ENCODE results near the gene UBE2E1.
"Not testable (repeated sequence)": the region's sequence is repeated elsewhere in the genome, so short reads cannot be mapped to it uniquely, and the experiment has no call there.

Gene UBE2E1

DNA sequence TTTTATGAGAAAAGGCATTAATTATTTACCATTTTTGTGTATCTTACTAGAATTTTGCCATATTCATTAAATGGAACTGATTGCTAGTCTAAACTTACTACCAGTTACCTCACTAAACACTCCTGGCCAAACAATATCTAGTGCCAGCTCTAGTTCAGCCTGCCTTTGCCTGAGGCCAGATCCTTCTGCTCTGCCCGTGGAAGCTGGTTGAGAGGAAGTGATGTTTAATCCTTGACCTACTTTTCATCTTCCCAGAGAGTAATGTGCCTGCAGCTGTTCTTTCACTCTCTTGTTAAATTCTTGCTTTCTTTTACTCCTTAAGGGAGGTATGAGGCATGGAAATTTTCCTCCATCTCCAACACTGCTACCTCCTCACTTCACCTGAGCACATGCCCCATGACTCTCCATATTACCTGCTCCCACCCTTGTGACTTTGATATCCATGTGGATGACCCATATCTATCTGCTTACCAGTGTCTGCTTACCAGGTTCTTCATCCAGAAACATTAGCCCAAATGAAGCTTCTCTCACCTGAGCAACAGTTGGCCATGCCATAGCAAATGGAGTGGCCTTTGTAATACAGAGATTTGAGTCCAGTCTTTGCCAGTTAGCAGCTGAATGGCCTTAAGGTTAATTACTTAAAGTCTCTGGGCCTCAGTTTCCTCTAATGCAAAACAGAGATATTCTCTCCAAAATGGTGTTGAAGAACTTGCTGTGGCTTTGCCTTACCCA, 53.4 kb downstream of the UBE2E1 start:
- DNase-seq, result no peak

GRCh38 chr3:23859839-23860382, 54.2 kb downstream of the UBE2E1 start:
- DNase-seq, result no peak

- DNase-seq, result no peak
These were observed 55.9 kb downstream of the UBE2E1 start for GRCh38 chr3:23861689-23862088.

DNA sequence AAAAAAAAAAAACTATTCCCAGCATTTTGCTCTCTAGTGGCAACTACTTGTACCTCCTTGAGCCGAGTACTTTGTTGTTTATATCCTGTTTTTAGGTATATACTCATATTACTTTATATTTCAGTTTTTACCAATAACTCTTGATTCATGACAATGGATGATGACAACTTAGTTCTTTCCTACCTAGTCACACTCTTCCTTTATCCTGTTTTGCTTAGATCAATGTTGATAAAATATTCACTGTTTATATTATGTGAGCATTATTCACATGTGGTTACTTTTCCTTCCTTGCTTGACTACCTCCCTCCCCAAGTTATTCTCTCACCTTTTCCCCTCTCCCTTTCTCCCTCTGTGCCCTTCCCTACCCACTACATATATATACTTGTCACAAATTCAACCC, 57.3 kb downstream of the UBE2E1 start:
- no peak for DNase-seq

GRCh38 chr3:23864931-23865330, 59.2 kb downstream of the UBE2E1 start:
- no peak for DNase-seq

GRCh38 chr3:23865595-23866396, 60.0 kb downstream of the UBE2E1 start:
- DNase-seq, result no peak

DNA sequence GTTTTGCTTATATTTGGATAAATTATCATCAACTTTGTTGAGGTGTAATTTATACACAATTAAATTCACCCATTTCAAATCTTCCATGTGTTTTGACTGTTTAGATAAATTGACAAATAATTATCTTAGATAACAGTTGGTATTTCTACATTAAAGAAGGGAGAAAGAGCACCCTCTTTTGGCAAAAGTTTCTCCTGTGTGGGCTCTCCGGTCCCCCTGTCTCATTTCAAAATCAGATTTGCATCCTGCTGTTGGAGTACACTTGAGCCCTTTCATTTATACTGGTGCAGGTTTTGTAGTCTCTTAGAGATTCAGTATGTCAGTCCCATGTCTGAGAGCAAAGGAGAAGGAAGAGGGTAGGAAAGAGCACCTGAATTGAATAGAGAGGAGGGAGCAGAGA, 61.6 kb downstream of the UBE2E1 start:
- DNase-seq, result no peak

DNA sequence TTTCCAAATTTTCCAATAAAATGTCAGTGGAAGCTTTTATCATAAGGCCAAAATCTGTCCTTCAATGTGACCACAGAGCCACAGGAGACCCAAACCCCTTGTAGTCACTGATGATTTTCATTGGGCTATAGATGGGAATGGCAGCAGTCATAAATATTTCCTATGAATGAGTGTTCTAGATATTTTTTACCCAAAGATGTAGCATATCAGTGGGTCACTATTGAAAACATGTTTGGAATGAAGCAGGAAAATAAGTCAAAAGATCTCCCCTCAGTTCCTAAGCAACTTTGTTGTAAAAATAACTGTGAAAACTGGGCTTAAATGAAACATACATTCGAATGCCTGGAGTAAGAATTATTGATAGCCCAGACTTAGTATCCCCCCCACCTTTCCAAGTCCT, 62.1 kb downstream of the UBE2E1 start:
- DNase-seq, result no peak

- DNase-seq, result no peak
These were observed 64.4 kb downstream of the UBE2E1 start for GRCh38 chr3:23869977-23870662.

- not testable (repeated sequence) for DNase-seq
These were observed 64.9 kb downstream of the UBE2E1 start for GRCh38 chr3:23870663-23871043.

- DNase-seq, result not testable (repeated sequence)
These were observed 65.6 kb downstream of the UBE2E1 start for GRCh38 chr3:23871361-23871760.

- DNase-seq, result no peak
These were observed 66.6 kb downstream of the UBE2E1 start for GRCh38 chr3:23872330-23872729.

- no peak for DNase-seq
These were observed 68.2 kb downstream of the UBE2E1 start for GRCh38 chr3:23873941-23874340.

DNA sequence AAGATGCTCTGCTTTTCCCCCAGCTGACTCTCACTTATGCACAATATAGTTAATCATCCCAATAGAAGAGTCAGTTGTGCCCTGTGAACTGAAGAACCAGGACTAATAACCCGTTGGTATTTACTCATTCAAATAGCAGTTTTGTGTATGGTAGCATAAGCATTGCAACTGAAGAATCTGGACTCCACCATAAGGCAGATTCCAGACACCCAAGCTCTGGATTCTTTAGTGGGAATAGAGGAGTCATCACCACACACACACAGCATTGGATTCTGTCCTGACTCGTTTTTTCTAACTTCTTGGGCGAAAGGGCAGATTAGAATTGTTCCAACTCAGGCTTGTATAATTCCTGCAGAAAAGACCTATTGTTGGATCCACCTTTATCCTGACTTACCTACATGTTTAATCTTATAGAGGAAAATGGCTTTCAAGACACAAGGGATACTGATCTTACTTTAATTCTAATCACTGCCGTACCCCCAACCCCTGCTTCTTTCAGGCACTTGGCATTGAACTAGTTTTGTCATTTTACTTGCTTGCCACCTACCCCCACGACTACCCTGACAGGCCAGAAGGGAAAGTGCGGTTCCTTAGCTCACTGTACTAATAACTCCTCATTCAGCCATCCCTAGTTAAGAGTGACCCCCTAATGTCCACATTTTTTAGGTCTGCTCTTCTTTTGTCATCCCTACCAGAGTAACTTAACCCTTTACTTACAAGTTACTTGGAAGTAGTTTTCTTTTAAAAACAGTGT, 68.8 kb downstream of the UBE2E1 start:
- DNase-seq, result no peak

GRCh38 chr3:23875113-23875725, 69.5 kb downstream of the UBE2E1 start:
- DNase-seq, result no peak

DNA sequence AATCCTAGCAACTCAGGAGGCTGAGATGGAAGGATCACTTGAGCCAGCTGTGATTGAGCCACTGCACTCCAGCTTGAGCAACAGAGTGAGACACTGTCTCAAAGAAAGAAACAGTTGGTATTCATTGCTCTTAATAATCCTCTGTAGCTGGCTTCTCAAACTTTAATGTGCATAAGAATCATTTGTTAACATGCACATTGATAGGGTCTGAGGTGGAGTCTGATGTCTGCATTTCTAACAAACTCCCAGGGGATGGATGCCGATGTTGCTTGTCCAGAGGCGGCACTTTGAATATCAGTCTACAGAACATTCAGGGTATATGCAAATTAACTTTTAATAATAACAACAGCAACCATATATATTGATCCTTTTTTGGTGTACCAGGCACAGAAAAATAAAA, 71.2 kb downstream of the UBE2E1 start:
- DNase-seq, result no peak

DNA sequence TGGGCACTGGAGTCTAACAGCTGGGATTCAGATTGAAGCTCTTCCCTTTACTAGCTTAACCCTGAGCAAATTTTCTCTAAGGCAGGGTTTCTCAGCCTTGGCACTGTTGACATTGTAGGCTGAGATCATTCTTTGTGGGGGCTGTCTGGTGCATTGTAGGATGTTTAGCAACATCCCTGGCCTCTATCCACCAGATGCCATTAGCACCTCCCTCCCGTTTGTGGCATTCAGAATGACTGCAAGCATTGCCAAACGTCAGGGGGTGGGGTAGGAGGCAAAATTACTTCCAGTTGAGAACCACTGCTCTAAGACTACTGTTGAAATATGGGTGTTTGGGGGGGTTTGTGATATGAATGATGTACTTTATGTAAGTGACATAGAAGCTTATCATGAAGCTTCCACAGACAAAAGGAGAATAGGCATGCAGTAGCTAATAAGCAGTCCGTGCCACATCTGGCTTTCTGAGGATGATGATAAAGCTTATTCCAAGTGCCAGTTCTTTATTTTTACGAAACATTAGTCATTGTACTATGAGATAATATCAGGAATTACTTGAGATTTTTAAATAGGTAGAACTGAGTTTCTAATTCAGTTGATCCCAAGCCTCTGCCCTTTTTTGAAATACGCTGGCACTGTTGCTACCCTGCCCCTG, 71.7 kb downstream of the UBE2E1 start:
- no peak for DNase-seq

DNA sequence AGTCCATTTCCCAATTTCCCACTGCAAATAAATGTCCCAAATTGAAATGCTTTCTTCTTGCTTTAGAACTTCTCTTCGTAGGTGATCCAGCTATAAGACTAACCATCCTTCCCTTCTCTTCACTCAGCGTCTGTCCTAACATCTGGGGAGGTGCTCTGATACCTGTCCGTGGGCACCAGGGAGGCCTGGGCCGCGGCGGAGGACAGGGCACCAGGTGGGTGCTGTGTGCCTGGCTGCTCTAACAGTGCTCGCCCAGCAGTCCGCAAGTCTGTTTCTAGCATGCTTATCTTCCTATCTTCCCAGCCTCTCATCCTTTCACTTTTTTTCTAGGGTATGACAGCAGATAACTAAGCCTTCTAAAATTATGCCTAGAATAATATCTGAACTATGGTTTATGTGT, 73.7 kb downstream of the UBE2E1 start:
- no peak for DNase-seq

DNA sequence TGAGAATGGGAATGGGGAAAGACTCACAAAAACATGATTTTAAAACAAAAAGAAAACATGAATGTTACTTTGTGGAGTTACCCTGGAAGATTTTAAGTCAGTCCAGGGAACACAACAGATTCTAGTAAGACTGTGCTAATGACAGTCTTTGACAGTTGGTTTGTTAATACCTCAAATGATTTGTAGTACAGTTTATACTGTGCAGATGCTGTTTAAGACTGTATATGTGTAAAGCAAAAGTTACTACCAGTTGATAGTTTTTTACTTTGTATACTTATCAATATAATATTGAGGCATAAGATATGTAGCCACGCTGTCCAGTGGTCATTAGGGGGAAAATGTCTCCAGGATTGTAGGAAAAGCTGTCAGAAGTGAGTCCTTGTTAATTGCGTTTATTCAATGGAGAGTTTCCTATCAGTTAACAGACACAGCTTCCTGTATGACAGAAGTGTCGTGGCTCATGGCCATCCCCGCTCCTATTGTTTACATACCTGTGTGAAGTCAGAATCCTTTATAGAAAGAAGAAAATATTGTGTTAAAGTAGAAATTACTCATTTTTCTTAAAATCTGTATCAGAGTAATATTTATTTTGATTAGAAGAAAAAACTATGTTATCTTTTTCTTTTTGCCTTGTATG, 75.1 kb downstream of the UBE2E1 start:
- no peak for DNase-seq

DNA sequence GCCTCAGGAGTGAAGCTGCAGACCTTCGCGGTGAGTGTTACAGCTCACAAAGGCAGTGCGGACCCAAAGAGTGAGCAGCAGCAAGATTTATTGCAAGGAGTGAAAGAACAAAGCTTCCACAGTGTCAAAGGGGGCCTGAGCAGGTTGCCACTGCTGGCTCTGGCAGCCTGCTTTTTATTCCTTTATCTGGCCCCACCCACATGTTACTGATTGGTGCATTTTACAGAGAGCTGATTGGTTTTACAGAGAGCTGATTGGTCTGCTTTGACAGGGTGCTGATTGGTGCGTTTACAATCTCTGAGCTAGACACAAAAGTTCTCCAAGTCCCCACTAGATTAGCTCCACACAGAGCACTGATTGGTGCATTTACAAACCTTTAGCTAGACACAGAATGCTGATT, 76.2 kb downstream of the UBE2E1 start:
- DNase-seq, result not testable (repeated sequence)

DNA sequence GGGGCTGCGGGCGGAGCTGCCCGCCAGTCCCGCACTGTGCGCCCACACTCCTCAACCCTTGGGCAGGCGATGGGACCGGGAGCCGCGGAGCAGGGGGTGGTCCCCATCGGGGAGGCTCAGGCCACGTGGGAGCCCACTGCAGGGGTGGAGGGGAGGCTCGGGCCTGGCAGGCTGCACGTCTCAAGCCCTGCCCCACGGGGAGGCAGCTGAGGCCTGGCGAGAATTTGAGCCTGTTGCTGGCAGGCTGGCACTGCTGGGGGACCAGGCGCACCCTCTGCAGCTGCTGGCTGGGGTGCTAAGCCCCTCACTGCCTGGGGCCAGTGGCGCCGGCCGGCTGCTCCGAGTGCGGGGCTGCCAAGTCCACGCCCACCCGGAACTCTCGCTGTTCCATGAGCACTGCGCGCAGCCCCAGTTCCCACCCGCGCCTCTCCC, 76.7 kb downstream of the UBE2E1 start:
- DNase-seq, result no peak
